Measurements from ENCODE around the gene CTNNA2.

- TF ChIP-seq, protein P1, sequence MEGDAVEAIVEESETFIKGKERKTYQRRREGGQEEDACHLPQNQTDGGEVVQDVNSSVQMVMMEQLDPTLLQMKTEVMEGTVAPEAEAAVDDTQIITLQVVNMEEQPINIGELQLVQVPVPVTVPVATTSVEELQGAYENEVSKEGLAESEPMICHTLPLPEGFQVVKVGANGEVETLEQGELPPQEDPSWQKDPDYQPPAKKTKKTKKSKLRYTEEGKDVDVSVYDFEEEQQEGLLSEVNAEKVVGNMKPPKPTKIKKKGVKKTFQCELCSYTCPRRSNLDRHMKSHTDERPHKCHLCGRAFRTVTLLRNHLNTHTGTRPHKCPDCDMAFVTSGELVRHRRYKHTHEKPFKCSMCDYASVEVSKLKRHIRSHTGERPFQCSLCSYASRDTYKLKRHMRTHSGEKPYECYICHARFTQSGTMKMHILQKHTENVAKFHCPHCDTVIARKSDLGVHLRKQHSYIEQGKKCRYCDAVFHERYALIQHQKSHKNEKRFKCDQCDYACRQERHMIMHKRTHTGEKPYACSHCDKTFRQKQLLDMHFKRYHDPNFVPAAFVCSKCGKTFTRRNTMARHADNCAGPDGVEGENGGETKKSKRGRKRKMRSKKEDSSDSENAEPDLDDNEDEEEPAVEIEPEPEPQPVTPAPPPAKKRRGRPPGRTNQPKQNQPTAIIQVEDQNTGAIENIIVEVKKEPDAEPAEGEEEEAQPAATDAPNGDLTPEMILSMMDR (IDR thresholded peaks at IDR 0.05; ENCODE audit: low read depth, low read length) = no peak
- TF ChIP-seq EZH2phosphoT487 (IDR thresholded peaks at IDR 0.05; ENCODE audit: low read depth) = no peak
Measured at GRCh38 chr2:80351231-80351630, 838.4 kb downstream of the CTNNA2 start.

Measured in OCI-LY3 (cell line).